ENCODE measurements around the gene MOSMO. TPM values are rescaled to one million over a fixed set of nuclear protein-coding genes. Genes with fewer than 3 reads are reported as not detected.

The MOSMO gene
- total and polyA plus RNA-seq, 2 donors from 2014 or later: 6.3 to 12.8 TPM

- Histone ChIP-seq H3K36me3 (ENCODE audit: control insufficient read depth in 2 of 3, insufficient read depth in 3 of 3, low read length in 3 of 3) (no peaks in the 10 kb centered on the region), H3K27ac (ENCODE audit: low read depth in 2 of 2, low read length in 2 of 2) (no peak overlapping the region), H3K4me1 (ENCODE audit: control insufficient read depth in 2 of 3, insufficient read depth in 2 of 3, low read depth in 1 of 3, low read length in 3 of 3) (peaks cover 0 to 22% (median 11%) of the 10 kb centered on the region in 3 donors), H3K4me3 (ENCODE audit: low read length in 3 of 3) (no peak overlapping the region), H3K27me3 (ENCODE audit: control insufficient read depth, insufficient read depth, low read length) (no peaks in the 10 kb centered on the region), H3K9me3 (ENCODE audit: control insufficient read depth in 2 of 3, insufficient read depth in 1 of 3, low read length in 3 of 3) (no peaks in the 10 kb centered on the region), H3K9ac (ENCODE audit: low read length in 3 of 3) (no peak overlapping the region)
- DNase-seq (no peak), FAIRE-seq (no peak)
- no peak for TF ChIP-seq CTCF (IDR thresholded peaks at IDR 0.05; ENCODE audit: borderline replicate concordance, extremely low read depth, insufficient read depth)
- intact Hi-C loops (cut with DNase I): no loop called here
Measured at GRCh38 chr16:22073350-22073749, 65.4 kb downstream of the MOSMO start.

DNA sequence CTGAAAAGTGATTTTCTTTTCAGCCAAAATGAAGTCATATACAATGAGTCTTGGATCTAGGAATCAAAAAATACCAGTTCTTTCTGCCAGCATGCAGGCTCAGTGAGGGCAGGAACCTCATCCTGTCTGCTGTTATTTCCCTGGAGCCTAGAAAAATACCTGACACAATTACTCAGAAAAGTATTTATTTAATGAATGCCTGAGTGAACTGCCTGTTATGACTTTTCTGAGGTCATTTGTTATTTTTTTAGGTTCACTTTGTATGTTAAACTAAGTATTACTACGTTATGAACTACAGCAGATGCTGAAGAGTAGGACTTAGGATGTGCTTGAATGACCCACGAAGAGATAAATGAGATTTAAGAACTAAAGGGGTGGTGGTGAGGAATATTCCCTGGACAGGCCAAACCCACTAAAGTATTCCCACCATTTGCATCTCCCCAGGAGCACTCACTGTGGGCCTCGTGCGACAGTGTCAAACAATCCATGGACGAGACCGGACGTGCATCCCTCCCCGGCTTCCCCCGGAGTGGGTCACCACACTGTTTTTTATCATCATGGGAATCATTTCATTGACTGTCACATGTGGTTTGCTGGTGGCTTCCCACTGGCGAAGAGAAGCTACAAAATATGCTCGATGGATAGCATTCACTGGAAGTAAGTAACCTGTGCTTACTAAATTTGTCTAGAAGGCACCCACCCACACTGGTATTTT lies 67.3 kb downstream of the MOSMO start:
- H3K27ac ChIP-seq (ENCODE audit: low read depth in 2 of 2, low read length in 2 of 2): no peak overlapping the region
- DNase-seq (no peak), FAIRE-seq (no peak)
- H3K4me1 ChIP-seq (ENCODE audit: control insufficient read depth in 2 of 3, insufficient read depth in 2 of 3, low read depth in 1 of 3, low read length in 3 of 3): peaks cover 0 to 13% (median 6%) of the 10 kb centered on the region in 3 donors
- H3K9me3 ChIP-seq (ENCODE audit: control insufficient read depth in 2 of 3, insufficient read depth in 1 of 3, low read length in 3 of 3): no peaks in the 10 kb centered on the region
- no peak overlapping the region for H3K9ac ChIP-seq (ENCODE audit: low read length in 3 of 3)
- no peak for TF ChIP-seq CTCF (IDR thresholded peaks at IDR 0.05; ENCODE audit: borderline replicate concordance, extremely low read depth, insufficient read depth)
- H3K36me3 ChIP-seq (ENCODE audit: control insufficient read depth in 2 of 3, insufficient read depth in 3 of 3, low read length in 3 of 3): no peaks in the 10 kb centered on the region
- intact Hi-C loops (cut with DNase I): loop anchor here (5.0 kb wide), 1 partner anchor 68 kb away; the partner anchor contains the start of gene MOSMO
- H3K27me3 ChIP-seq (ENCODE audit: control insufficient read depth, insufficient read depth, low read length): no peaks in the 10 kb centered on the region
- H3K4me3 ChIP-seq (ENCODE audit: low read length in 3 of 3): no peak overlapping the region

DNA sequence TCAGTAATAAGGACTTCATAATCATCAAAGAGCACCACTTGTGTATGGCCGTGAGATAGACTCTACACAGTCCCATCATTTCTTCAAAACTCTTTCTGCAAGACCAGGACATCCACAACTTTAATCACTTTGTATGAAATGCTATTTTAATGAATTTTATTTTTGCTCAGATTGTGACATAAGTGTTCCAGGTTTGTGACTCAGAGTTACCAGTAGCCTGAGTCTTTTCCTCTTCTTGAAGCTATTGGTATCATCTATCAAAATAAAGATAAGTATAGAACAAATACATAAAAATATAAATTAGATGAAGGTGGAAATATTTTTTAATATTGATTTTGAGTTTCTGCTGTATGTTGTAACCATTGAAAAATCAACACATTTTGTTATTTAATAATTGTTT lies 67.9 kb downstream of the MOSMO start:
- intact Hi-C loops (cut with DNase I): loop anchor here (5.0 kb wide), 1 partner anchor 68 kb away; the partner anchor contains the start of gene MOSMO
- no peak overlapping the region for H3K9ac ChIP-seq (ENCODE audit: low read length in 3 of 3)
- no peak for FAIRE-seq
- H3K9me3 ChIP-seq (ENCODE audit: control insufficient read depth in 2 of 3, insufficient read depth in 1 of 3, low read length in 3 of 3): no peaks in the 10 kb centered on the region
- H3K4me3 ChIP-seq (ENCODE audit: low read length in 3 of 3): no peak overlapping the region
- H3K36me3 ChIP-seq (ENCODE audit: control insufficient read depth in 2 of 3, insufficient read depth in 3 of 3, low read length in 3 of 3): no peaks in the 10 kb centered on the region
- H3K27me3 ChIP-seq (ENCODE audit: control insufficient read depth, insufficient read depth, low read length): no peaks in the 10 kb centered on the region
- TF ChIP-seq CTCF (IDR thresholded peaks at IDR 0.05; ENCODE audit: borderline replicate concordance, extremely low read depth, insufficient read depth): no peak
- H3K4me1 ChIP-seq (ENCODE audit: control insufficient read depth in 2 of 3, insufficient read depth in 2 of 3, low read depth in 1 of 3, low read length in 3 of 3): peaks cover 0 to 7% (median 6%) of the 10 kb centered on the region in 3 donors
- no peak for DNase-seq
- H3K27ac ChIP-seq (ENCODE audit: low read depth in 2 of 2, low read length in 2 of 2): no peak overlapping the region
